Epithelial cell of proximal tubule (primary cell): Measurements from ENCODE around the gene PTPRK. TPM values are rescaled to one million over a fixed set of nuclear protein-coding genes. Genes with fewer than 3 reads are reported as not detected.

Experiments used
- DNase-seq: peaks from one replicate; pipeline ENCODE4 v3.0.0-alpha.2; 2011; ENCODE audit warnings: low read depth
- H3K4me3 ChIP-seq: 2 replicates; pipeline ENCODE4 v1.5.1; 2011; ENCODE audit warnings: low read depth, mild to moderate bottlenecking, low read length
- total RNA-seq: library from RNA; depleted of rRNA; stranded (reverse); fragments of >200 nt; gene quantifications from 2 replicates; pipeline ENCODE4 v1.2.3, GENCODE V29; 2015
- TF ChIP-seq, protein P1 (sequence below): conservative IDR thresholded peaks from 2 replicates; pipeline ENCODE4 v1.5.1; 2012; ENCODE audit warnings: low read depth, mild to moderate bottlenecking, low read length

Gene PTPRK
- total RNA-seq, 1 donor from 2014 or later = 42.5 TPM

DNA sequence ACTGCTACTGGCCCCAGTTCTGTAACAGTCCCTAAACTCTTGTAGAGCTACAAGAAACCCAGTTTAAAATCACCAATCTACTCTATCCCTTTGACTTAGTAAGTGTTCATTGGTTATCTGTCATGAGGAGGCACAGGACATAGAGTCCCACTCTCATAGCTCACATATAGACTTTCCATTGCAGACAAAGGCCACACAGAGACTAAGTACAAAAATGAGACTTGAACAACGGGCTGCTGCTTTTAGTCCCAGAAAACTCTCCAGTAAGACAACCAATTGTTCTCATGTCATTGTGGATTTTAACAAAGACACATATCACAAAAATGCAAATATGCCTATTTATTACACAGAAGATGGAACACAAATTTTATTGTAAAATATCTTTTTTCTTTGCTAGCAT, 197.4 kb downstream of the PTPRK start:
- no peak for DNase-seq
- TF ChIP-seq, protein P1, sequence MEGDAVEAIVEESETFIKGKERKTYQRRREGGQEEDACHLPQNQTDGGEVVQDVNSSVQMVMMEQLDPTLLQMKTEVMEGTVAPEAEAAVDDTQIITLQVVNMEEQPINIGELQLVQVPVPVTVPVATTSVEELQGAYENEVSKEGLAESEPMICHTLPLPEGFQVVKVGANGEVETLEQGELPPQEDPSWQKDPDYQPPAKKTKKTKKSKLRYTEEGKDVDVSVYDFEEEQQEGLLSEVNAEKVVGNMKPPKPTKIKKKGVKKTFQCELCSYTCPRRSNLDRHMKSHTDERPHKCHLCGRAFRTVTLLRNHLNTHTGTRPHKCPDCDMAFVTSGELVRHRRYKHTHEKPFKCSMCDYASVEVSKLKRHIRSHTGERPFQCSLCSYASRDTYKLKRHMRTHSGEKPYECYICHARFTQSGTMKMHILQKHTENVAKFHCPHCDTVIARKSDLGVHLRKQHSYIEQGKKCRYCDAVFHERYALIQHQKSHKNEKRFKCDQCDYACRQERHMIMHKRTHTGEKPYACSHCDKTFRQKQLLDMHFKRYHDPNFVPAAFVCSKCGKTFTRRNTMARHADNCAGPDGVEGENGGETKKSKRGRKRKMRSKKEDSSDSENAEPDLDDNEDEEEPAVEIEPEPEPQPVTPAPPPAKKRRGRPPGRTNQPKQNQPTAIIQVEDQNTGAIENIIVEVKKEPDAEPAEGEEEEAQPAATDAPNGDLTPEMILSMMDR = no peak
- no peak overlapping the region for H3K4me3 ChIP-seq

DNA sequence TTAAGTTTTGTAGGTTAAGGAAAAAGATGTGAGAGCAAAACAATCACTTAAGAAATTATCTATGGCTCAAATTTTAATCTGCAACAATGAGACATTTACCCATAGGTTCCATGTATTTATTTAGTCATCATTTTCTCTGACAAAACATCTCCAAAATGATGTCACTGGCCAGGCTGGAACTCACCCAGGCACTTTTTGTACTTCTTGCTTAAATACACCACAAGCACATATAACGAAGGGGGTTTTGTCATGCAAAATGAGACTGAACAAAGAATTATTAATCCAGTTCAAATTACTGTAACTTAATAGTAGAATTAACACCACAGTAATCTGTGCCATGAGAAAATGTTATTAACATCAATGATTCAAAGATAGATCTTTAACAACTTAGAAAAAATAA, 200.5 kb downstream of the PTPRK start:
- H3K4me3 ChIP-seq = no peak overlapping the region
- TF ChIP-seq, protein P1 = no peak
- DNase-seq = no peak

DNA sequence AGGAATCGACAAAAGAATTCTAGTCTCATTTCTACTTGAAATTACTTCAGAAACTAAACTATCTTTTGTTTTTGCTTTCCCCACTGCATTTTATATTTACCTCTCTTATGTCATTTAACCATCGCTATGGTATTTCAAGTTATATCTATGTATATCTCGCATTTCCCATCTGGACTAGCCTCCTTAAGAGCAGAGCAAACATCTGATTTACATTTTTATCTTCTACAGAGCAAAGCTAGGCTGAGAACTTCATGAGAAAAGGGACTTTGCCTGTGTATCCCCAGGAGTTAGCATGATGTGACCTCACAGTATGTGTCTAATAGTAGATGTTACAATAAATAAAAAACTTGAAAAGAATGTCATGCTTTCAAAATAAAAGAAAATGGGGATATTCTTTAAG, 201.2 kb downstream of the PTPRK start:
- H3K4me3 ChIP-seq = no peak overlapping the region
- DNase-seq = no peak
- TF ChIP-seq, protein P1 = no peak

DNA sequence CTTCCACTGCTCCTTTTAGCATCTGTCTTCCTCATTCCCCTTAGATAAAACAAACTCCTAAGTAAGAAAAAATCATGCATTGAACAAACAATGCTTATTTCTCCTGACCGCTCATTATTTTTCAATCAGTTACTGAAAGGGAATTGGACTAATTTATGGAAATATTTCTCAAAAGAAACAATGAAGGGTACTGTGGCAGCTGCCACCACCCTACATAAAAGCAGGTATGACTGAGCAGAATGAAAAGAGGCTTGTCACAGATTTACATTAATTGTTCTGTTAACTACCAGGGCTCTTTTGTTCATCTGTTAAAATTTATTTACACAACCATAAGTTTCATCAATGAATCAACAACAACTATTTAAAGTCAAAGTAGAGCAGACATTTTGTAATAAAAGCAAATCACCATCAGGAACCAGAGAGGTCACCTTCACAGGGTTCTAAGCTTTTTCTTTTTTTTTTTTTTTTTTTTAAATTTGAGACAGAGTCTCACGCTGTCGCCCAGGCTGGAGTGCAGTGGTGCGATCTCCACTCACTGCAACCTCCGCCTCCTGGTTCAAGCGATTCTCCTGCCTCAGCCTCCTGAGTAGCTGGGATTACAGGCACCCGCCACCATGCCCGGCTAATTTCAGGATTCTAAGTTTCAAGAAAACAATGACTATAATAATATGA, 204.0 kb downstream of the PTPRK start:
- no peak overlapping the region for H3K4me3 ChIP-seq
- TF ChIP-seq, protein P1 = no peak
- no peak for DNase-seq

DNA sequence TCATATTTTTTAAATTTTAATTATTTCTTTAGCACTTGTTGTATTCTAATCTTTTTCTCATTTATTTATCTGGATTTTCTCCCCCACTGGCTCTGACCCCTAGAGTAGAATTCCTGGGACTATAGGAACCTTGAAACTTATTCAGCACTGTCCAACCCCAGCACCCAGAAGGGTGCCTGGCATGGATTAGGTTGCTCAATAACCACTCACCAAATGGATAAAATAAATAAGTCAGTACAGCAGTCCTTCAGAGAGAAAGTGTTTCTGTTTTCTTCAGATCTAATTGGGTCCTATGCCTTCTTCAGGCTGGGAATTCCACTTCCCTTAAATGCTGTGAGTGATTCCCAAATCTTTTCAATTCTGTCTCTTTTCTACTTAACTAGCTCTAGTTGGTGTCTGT, 206.2 kb downstream of the PTPRK start:
- H3K4me3 ChIP-seq = no peak overlapping the region
- no peak for DNase-seq
- TF ChIP-seq, protein P1 = no peak

DNA sequence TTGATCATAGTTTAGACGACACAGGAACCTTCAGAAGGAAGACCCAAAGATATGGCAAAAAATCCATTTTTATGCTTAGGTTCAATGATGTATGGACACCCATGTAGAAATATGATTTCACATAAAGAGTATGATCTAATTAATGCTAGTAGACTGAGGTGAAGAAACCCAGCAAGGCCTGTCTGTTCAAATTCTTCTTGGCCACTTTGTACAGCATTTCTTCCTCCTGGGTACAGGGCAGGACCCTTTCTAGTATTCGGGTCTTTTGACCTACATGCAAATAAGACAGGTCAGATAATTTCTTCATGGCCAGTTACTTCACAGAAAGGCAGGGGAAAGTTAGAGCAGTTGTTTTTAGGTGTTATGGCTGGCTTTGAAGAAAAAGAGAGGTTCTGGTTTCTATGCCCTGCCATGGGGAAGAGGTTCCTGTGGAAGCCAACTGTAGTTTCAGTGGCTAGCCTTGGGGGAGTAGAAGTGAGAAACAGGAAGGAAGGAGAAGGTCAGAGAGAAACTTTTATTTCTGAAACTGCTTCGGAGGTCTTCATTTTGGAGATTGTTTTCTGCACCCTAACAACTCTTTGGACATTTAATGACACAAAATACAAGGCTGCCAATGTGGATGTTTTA, 208.3 kb downstream of the PTPRK start:
- TF ChIP-seq, protein P1 = no peak
- no peak for DNase-seq
- H3K4me3 ChIP-seq = no peak overlapping the region

DNA sequence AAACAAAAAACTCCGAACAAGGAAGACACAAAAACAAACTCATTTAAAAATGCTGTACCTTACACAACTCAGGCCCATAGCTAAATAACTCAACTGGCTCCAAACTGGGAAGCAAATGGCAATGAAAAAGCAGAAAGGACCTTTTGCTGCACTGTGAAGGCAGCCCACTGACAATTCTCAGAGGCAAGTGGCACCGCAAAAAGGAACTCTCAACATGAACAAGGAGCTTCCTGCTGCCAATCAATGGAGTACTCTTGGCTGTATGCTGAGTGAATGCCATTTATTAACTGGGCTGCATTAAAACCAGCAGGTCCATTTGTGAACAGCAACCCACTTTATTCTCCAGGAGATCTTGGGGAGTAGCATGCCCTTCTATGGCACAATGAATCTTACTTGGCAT, 209.9 kb downstream of the PTPRK start:
- DNase-seq = no peak
- TF ChIP-seq, protein P1 = no peak
- no peak overlapping the region for H3K4me3 ChIP-seq
